CD4-positive, alpha-beta T cell treated with Interleukin-6 for 4 hours (primary cell): ENCODE measurements around the gene PHTF1.

ENCODE experiments used
- DNase-seq: peaks from one replicate; pipeline ENCODE4 v3.0.0-alpha.2; 2020; ENCODE audit warnings: mixed read lengths

PHTF1 gene

GRCh38 chr1:113714606-113715269 is 44.5 kb downstream of the PHTF1 start:
- DNase-seq, result no peak

GRCh38 chr1:113701429-113701828 is 57.9 kb downstream of the PHTF1 start:
- no peak for DNase-seq

- no peak for DNase-seq
These were observed 64.4 kb downstream of the PHTF1 start for GRCh38 chr1:113694910-113695309.

GRCh38 chr1:113692824-113693431 is 66.4 kb downstream of the PHTF1 start:
- no peak for DNase-seq

- DNase-seq, result no peak
These were observed 66.9 kb downstream of the PHTF1 start for GRCh38 chr1:113692342-113692741.

GRCh38 chr1:113691184-113691583 is 68.1 kb downstream of the PHTF1 start:
- no peak for DNase-seq

- no peak for DNase-seq
These were observed 72.2 kb downstream of the PHTF1 start for GRCh38 chr1:113686891-113687618.

- DNase-seq, result no peak
These were observed 75.1 kb downstream of the PHTF1 start for GRCh38 chr1:113684153-113684541.

GRCh38 chr1:113683384-113684152 is 75.7 kb downstream of the PHTF1 start:
- no peak for DNase-seq

- no peak for DNase-seq
These were observed 77.5 kb downstream of the PHTF1 start for GRCh38 chr1:113681596-113682337.

GRCh38 chr1:113678159-113678469 is 81.2 kb downstream of the PHTF1 start:
- no peak for DNase-seq

- DNase-seq, result no peak
These were observed 81.8 kb downstream of the PHTF1 start for GRCh38 chr1:113677250-113678158.

- DNase-seq, result no peak
These were observed 82.8 kb downstream of the PHTF1 start for GRCh38 chr1:113676524-113676923.

- DNase-seq, result no peak
These were observed 84.0 kb downstream of the PHTF1 start for GRCh38 chr1:113675302-113675701.

- no peak for DNase-seq
These were observed 84.7 kb downstream of the PHTF1 start for GRCh38 chr1:113674591-113674990.

- no peak for DNase-seq
These were observed 86.8 kb downstream of the PHTF1 start for GRCh38 chr1:113672491-113672890.

- no peak for DNase-seq
These were observed 88.6 kb downstream of the PHTF1 start for GRCh38 chr1:113670650-113671049.

- DNase-seq, result no peak
These were observed 89.3 kb downstream of the PHTF1 start for GRCh38 chr1:113669988-113670387.

GRCh38 chr1:113666126-113666525 is 93.2 kb downstream of the PHTF1 start:
- DNase-seq, result no peak

GRCh38 chr1:113665071-113665470 is 94.2 kb downstream of the PHTF1 start:
- DNase-seq, result no peak

- DNase-seq, result no peak
These were observed 95.9 kb downstream of the PHTF1 start for GRCh38 chr1:113663165-113663951.
